GM19324 (cell line): ENCODE measurements around the gene CADM1.

Experiments used
- ATAC-seq: cut with Tn5 transposase; IDR thresholded peaks from one replicate; pipeline ENCODE4 v1.9.1; 2021; ENCODE audit warnings: mild to moderate bottlenecking, moderate library complexity; ENCODE audit not compliant: unreplicated experiment, low FRiP score

Gene CADM1

DNA sequence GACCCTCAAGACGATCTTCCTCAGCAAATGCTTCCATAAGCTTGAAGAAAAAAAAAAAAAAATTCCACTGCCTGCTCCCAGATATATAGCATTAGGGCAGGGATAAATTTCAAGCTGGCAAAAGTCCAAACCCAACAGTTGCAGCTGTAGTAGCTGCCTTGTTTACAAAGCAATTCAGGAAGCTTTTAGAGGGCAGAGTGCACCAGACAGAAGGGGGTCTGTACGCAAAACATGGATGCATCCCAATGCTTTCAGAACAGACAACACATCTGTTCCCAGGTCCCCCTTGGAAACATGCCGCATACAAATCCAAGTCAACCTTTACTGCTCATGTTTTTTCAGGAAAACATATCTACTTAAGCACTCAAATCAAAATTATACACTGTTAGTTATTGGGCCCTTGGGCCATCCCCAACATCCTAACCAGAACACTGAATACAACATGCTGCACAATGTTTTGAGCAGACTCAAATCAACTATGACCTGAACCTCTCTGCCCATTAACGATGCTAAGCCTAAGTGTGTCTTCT, 94.5 kb downstream of the CADM1 start:
- no peak for ATAC-seq

DNA sequence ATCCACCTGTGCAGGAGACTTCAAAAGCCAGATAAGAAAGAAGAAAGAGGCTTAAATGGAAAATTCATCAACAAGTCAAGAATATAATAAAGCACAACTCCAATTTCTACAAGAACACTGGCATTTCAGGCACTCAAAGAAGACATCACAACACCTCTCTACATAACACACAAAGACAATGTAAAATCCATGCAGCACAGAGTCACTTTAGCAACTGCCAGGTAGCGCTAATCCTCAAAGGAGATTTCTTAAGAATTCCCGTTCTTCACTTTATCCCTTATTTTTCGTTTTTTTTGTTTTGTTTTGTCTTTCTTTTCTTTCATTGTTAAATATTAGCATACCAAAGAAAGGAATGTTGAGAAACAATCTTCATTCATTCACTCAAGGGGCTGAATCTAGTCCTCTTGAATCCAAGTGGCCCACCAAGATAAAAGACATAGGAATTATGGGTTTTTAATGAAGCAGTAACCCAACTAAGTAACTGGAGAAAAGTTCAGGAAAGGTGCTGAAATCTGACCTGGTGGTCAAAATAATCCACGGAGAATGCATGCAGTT, 95.0 kb downstream of the CADM1 start:
- no peak for ATAC-seq

DNA sequence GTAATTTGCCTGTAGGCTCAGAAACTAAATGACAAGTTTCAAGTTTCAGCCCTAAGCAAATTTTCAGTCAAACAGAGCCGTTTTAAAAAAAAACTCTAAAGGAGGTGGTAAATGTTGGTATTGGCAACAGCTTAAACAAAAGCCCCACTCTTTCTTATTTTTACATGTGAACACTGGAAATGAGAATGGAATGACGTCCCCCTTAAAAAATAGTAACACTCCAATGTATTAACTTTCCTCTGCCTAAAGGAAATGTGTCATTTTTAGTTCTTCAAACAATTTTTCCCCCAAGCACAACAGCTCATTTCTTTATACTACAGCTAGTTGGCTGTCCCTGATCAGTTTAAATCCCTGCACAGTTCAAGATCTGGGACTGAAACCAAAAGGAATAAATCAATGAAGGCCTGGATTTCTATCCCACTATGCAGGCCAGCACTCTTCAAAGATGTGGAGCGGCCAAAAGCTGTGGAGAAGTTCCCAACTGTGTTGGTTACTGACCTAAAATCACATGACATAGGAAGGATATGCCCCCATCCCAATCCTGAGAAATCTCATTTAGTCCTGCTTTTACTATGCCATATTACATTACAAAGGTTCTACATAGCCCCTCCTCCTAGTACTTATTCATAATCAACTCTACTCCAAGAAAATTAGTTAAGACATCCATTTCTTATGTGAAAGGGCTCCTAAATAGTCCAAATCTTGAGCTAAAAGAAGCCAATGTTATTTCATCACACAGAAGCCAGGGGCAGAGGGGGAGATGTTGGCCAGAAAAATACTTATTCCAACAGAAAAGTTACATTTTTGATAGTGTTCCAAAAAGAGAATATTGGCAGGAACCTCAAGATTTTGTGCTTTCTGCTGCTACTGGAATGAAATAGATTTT, 95.9 kb downstream of the CADM1 start:
- ATAC-seq, result no peak

DNA sequence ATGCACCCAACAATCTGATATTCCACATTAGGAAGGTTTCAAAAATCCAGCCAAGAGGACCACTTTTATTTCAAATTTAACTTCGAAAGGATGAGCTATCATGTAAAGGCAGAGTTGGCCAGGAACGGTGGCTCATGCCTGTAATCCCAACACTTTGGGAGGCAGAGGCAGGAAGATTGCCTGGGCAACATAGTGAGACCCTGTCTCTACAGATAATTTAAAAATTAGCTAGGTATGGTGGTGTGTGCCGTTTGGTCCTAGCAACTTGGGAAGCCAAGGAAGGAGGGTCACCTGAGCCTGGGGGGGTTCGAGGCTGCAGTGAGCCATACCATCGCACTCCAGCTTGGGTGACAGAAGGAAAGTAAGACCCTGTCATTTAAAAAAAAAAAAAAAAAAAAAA, 96.7 kb downstream of the CADM1 start:
- no peak for ATAC-seq

- ATAC-seq, result no peak
These were observed 97.8 kb downstream of the CADM1 start for GRCh38 chr11:115406404-115406803.

GRCh38 chr11:115398333-115399080, 105.7 kb downstream of the CADM1 start:
- no peak for ATAC-seq

- no peak for ATAC-seq
These were observed 107.7 kb downstream of the CADM1 start for GRCh38 chr11:115396533-115396932.

DNA sequence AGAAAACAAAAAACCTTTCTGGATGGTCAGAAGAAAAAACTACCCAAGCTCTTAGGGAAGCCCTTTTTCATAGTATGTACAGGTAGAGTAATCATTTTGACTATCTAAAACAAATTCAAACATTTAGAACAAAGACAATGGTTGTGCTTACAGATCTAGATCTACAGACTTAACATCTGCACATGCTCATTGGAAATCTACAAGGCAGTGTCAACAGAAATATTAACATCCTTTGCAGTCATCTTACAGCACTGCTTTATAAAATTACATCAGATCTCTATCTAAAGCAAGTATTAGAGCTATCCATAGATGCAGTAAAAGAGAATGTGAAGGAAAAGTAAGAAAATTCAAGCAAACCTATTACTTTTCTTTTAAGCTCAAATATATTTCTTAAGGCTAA, 110.3 kb downstream of the CADM1 start:
- ATAC-seq, result no peak

DNA sequence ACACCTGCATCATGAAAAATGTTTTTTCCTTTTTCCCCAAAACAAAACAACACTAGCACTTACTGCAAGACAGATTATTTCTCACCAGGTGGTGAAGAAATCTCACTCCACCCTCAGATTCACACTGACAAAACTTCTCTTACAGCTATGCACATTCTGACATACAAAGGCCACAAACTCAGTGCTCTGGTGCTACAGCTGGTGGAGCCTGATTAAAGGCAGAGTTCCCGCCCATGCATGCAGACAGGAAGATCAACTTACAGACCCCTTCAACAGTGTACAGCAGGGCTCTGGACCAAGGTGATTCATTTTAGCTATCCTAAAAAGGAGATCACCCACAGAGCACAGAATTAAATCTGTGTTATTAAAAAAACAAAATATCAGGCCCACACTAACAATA, 112.6 kb downstream of the CADM1 start:
- no peak for ATAC-seq

DNA sequence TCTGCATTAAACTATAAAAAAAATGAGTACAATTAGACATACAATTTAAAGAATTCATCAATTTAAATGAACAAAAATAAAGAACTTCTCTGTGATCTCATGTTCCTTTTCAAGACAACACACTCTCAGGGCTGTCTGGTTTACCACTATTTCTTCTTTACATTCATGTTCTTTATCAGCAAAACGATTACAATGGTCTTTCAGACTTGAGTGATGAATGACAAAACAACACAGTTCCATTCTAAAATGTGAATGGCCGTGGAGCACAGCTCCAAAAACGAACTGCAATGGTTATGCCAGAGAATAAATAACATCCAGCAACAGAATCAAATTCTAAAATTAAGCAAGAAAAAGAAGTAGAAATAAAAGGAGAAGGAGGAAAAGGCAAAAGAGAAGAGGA, 113.1 kb downstream of the CADM1 start:
- no peak for ATAC-seq

- no peak for ATAC-seq
These were observed 113.8 kb downstream of the CADM1 start for GRCh38 chr11:115390441-115390840.

- ATAC-seq, result no peak
These were observed 114.4 kb downstream of the CADM1 start for GRCh38 chr11:115389790-115390189.

DNA sequence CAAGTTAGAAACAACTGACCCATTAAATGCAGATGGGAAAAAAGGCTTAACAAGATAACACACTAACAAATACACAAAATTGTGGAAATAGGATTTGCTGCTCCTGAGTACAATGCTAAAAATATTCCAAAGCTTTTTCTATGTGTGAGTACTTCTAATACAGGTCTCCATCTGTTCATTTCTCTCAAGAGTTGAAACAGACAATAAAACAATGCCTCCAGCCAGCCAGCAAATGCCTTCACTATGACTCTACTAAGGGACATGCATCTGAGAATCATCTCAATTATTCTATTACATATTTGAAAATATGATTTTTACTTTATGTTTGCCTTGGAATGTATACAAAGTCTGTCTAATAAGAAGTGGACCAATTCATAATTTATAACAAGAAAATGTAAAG, 119.0 kb downstream of the CADM1 start:
- ATAC-seq, result no peak

- ATAC-seq, result no peak
These were observed 120.0 kb downstream of the CADM1 start for GRCh38 chr11:115384236-115384635.

- ATAC-seq, result no peak
These were observed 120.8 kb downstream of the CADM1 start for GRCh38 chr11:115383431-115383830.

- no peak for ATAC-seq
These were observed 124.7 kb downstream of the CADM1 start for GRCh38 chr11:115379528-115379927.

DNA sequence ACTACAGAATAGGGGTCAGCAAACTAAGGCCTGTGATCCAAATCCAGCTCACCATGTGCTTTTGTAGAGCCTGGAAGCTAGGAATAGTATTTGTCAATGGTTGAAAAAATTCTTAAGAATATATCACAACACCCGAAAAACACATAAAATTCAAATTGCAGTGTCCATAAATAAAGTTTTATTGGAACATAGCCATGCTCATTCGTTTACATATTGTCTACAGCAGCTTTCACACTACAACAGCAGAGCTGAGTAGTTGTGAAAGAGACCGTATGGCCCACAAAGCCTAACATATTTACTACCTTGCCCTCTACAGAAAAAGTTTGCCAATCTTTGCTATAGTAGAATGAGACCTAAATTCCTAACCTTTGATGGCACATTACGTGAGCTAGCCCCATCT, 125.7 kb downstream of the CADM1 start:
- no peak for ATAC-seq

GRCh38 chr11:115377882-115378296, 126.3 kb downstream of the CADM1 start:
- ATAC-seq, result no peak

DNA sequence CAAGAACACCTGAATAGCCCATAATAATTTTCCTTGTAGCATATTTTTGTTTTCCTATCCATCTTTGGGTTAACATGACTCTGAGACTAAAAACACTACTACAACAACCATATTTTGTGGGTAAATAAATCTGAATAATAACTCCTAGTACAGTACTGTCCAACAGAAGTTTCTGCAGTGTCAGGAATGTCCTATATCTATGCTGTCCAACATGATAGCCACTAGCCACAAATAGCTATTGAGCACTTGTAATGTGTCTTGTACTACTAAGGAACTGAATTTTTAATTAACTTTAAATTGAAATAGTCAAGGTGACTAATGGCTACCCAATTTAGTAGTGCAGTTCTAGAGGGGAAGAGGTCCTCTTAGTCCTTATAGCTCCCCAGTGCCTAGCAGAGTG, 135.6 kb downstream of the CADM1 start:
- no peak for ATAC-seq

DNA sequence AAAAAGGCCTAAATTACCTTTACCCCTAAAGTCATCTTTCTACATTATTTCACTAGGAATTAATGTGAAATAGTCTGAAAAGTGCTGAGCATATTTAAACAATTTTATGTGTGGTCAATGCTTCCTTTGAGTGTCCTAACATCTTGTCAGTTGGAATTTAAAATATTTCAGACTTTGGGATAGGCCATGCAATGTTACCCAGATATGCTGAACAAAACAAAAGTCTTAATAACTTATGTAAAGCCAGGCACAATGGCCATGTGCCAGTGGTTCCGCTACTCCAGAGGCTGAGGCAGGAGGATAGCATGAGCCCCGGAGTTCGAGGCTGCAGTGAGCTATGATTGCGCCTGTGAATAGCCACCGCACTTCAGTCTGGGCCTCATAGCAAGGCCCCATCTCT, 137.4 kb downstream of the CADM1 start:
- no peak for ATAC-seq

- no peak for ATAC-seq
These were observed 138.3 kb downstream of the CADM1 start for GRCh38 chr11:115365907-115366306.
